ENCODE results near the gene HMCN2. TPM values are rescaled to one million over a fixed set of nuclear protein-coding genes. Genes with fewer than 3 reads are reported as not detected.
A peak's percentile ranks its signal among the peaks of the same experiment; 100 is the strongest.

Gene HMCN2
- total RNA-seq, 2 experiments from 2014 or later: not detected

- Mint-ChIP-seq H3K4me3 (no peak overlapping the region), H3K9me3 (no peaks in the 10 kb centered on the region), H3K27ac (no peak overlapping the region), H3K27me3 (peaks cover 6% of the 10 kb centered on the region), H3K36me3 (ENCODE audit: low read depth) (no peaks in the 10 kb centered on the region), H3K4me1 (peaks cover 14% of the 10 kb centered on the region)
- ChIA-PET POLR2A (no interaction called here), CTCF (no interaction called here)
- no peak for DNase-seq
Measured at GRCh38 chr9:130451004-130451390, 185.4 kb downstream of the HMCN2 start.

- no peaks in the 10 kb centered on the region for H3K9me3 Mint-ChIP-seq
- H3K4me1 Mint-ChIP-seq: peaks cover 14% of the 10 kb centered on the region
- POLR2A ChIA-PET: no interaction called here
- H3K4me3 Mint-ChIP-seq: no peak overlapping the region
- H3K27ac Mint-ChIP-seq: no peak overlapping the region
- no peaks in the 10 kb centered on the region for H3K36me3 Mint-ChIP-seq (ENCODE audit: low read depth)
- CTCF ChIA-PET: interaction anchor here (0.5 to 1.2 kb wide), 2 partner anchors 256 to 267 kb away, joined by 3 read pairs; no protein-coding TSS in a partner anchor
- H3K27me3 Mint-ChIP-seq: peaks cover 4% of the 10 kb centered on the region
- no peak for DNase-seq
Measured at GRCh38 chr9:130451509-130452388, 186.2 kb downstream of the HMCN2 start.

GRCh38 chr9:130452835-130453234 is 187.3 kb downstream of the HMCN2 start:
- no peak for DNase-seq
- ChIA-PET POLR2A (no interaction called here), CTCF (interaction anchor here (0.5 to 1.2 kb wide), 4 partner anchors 229 to 266 kb away, joined by 3 read pairs; no protein-coding TSS in a partner anchor)
- H3K4me3 Mint-ChIP-seq: no peak overlapping the region
- peaks cover 9% of the 10 kb centered on the region for H3K4me1 Mint-ChIP-seq
- H3K27ac Mint-ChIP-seq: no peak overlapping the region
- no peaks in the 10 kb centered on the region for H3K36me3 Mint-ChIP-seq (ENCODE audit: low read depth)
- H3K9me3 Mint-ChIP-seq: no peaks in the 10 kb centered on the region
- H3K27me3 Mint-ChIP-seq: peaks cover 3% of the 10 kb centered on the region

GRCh38 chr9:130453487-130453886 is 187.9 kb downstream of the HMCN2 start:
- Mint-ChIP-seq H3K27ac (no peak overlapping the region), H3K27me3 (peaks cover 3% of the 10 kb centered on the region), H3K4me3 (no peak overlapping the region), H3K4me1 (peaks cover 3% of the 10 kb centered on the region), H3K9me3 (no peaks in the 10 kb centered on the region), H3K36me3 (ENCODE audit: low read depth) (no peaks in the 10 kb centered on the region)
- DNase-seq: no peak
- ChIA-PET POLR2A (no interaction called here), CTCF (interaction anchor here (1.2 kb wide), 2 partner anchors 229 to 238 kb away, joined by 3 read pairs; no protein-coding TSS in a partner anchor)

DNA sequence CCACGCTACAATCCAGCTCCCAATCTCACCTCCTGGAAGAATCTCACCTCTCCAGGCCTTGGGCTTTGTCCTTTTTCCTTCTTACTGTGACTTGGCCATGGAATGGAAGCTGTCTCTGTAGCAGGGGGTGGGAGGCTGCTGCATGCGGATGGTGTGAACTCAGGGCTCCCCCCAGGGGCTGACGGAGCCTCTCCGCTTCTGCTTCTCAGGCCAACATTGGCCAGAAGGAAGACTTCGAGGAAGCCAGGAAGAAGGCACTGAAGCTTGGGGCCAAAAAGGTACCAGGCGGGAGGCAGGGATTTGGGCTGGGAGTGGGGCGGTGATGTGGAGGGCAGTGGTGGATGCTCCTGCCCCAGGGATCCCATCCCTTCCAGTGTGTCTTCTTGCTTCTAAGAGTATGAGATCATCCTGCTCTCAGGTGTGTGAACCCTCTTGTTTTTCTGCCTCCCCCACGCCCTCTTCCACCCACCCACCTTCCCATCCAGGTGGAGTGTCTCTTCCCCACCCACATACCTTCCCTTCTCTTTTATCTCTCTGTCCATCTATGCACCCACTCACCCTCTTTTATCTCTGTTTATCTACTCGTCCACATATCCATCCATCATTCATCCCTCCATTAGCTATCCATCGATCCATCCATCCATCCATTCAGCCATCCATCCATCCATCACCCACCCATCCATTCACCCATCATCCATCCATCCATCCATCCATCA is 188.7 kb downstream of the HMCN2 start:
- POLR2A ChIA-PET: no interaction called here
- DNase-seq: no peak
- Mint-ChIP-seq H3K36me3 (ENCODE audit: low read depth) (no peaks in the 10 kb centered on the region), H3K4me1 (peaks cover 3% of the 10 kb centered on the region), H3K27ac (no peak overlapping the region), H3K27me3 (peaks cover 4% of the 10 kb centered on the region), H3K9me3 (no peaks in the 10 kb centered on the region), H3K4me3 (no peak overlapping the region)
- CTCF ChIA-PET: interaction anchor here (1.2 kb wide), 1 partner anchor 228 kb away, joined by 3 read pairs; no protein-coding TSS in a partner anchor

DNA sequence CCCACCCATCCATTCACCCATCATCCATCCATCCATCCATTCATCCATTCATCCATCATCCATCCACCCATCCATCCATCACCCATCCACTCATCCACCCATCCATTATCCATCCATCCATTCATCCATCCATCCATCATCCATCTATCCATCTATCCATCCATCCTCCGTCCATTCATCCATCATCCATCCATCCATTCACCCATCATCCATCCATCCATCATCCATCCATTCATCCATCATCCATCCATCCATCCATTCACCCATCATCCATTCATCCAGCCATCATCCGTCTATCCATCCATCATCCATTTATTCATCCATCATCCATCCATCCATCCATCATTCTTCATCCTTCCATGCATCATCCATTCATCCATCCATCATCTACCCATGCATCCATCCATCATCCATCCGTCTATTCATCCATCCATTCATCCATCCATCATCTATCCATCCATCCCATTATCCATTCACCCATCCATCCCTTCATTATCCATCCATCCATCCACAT is 189.3 kb downstream of the HMCN2 start:
- Mint-ChIP-seq H3K36me3 (ENCODE audit: low read depth) (no peaks in the 10 kb centered on the region), H3K27ac (no peak overlapping the region), H3K4me3 (no peak overlapping the region), H3K9me3 (no peaks in the 10 kb centered on the region), H3K4me1 (peaks cover 3% of the 10 kb centered on the region), H3K27me3 (peaks cover 5% of the 10 kb centered on the region)
- POLR2A ChIA-PET: no interaction called here
- CTCF ChIA-PET: no interaction called here
- no peak for DNase-seq

- no peak for DNase-seq
- Mint-ChIP-seq H3K27ac (no peak overlapping the region), H3K36me3 (ENCODE audit: low read depth) (no peaks in the 10 kb centered on the region), H3K9me3 (no peaks in the 10 kb centered on the region), H3K4me3 (no peak overlapping the region), H3K4me1 (no peaks in the 10 kb centered on the region), H3K27me3 (peaks cover 10% of the 10 kb centered on the region)
- POLR2A ChIA-PET: no interaction called here
- CTCF ChIA-PET: interaction anchor here (0.6 kb wide), 2 partner anchors 34 to 65 kb away, joined by 4 read pairs; no protein-coding TSS in a partner anchor
Measured at GRCh38 chr9:130458027-130458803, 192.7 kb downstream of the HMCN2 start.

DNA sequence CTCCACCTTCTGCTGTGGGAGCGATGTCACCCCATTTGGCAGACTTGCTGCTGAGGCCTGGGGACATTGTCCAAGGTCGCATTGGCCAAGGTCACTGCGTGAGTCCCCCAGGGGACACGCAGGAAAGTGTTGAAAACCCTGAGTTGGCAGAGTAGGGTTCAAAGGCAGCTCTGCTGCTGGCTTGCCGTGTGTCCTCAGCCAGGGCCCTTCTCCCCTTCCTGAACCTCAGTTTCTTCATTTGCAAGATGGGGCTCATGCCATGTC is 193.2 kb downstream of the HMCN2 start:
- Mint-ChIP-seq H3K27ac (no peak overlapping the region), H3K9me3 (no peaks in the 10 kb centered on the region), H3K27me3 (peaks cover 7% of the 10 kb centered on the region), H3K4me1 (no peaks in the 10 kb centered on the region), H3K4me3 (no peak overlapping the region), H3K36me3 (ENCODE audit: low read depth) (no peaks in the 10 kb centered on the region)
- ChIA-PET CTCF (no interaction called here), POLR2A (no interaction called here)
- no peak for DNase-seq

DNA sequence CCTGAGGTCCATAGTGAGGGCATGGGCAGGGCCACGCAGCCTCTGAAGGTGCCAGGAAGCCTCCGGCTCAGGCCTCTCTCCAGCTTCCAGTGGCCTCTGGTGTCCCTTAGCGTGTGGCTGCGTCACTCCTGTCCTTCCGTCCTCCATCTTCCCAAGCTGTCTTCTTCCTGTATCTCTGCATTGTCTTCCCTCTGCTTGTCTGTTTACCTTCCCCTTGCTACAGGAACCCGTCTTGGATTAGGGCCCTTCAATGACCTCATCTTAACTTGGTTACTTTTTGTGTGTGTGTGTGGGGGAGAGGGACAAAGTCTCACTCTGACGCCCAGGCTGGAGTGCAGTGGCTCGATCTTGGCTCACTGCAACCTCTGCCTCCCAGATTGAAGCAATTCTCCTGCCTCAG is 193.6 kb downstream of the HMCN2 start:
- H3K36me3 Mint-ChIP-seq (ENCODE audit: low read depth): no peaks in the 10 kb centered on the region
- DNase-seq: no peak
- H3K27ac Mint-ChIP-seq: no peak overlapping the region
- CTCF ChIA-PET: interaction anchor here (0.6 kb wide), 1 partner anchor 10 kb away, joined by 5 read pairs; no protein-coding TSS in a partner anchor
- peaks cover 7% of the 10 kb centered on the region for H3K27me3 Mint-ChIP-seq
- H3K4me3 Mint-ChIP-seq: no peak overlapping the region
- POLR2A ChIA-PET: no interaction called here
- H3K9me3 Mint-ChIP-seq: no peaks in the 10 kb centered on the region
- no peaks in the 10 kb centered on the region for H3K4me1 Mint-ChIP-seq

GRCh38 chr9:130459941-130460669 is 194.5 kb downstream of the HMCN2 start:
- ChIA-PET CTCF (interaction anchor here (0.6 to 1.7 kb wide), 7 partner anchors 11 to 224 kb away, joined by 3 to 7 read pairs (median 4); no protein-coding TSS in a partner anchor), POLR2A (no interaction called here)
- Mint-ChIP-seq H3K36me3 (ENCODE audit: low read depth) (no peaks in the 10 kb centered on the region), H3K4me1 (no peaks in the 10 kb centered on the region), H3K4me3 (no peak overlapping the region), H3K27me3 (peaks cover 7% of the 10 kb centered on the region), H3K9me3 (no peaks in the 10 kb centered on the region), H3K27ac (no peak overlapping the region)
- DNase-seq: no peak

- no peaks in the 10 kb centered on the region for H3K36me3 Mint-ChIP-seq (ENCODE audit: low read depth)
- POLR2A ChIA-PET: no interaction called here
- H3K27me3 Mint-ChIP-seq: peaks cover 7% of the 10 kb centered on the region
- no peak overlapping the region for H3K27ac Mint-ChIP-seq
- H3K4me3 Mint-ChIP-seq: no peak overlapping the region
- CTCF ChIA-PET: interaction anchor here (1.0 to 1.7 kb wide), 5 partner anchors 14 to 223 kb away, joined by 3 to 7 read pairs (median 4); no protein-coding TSS in a partner anchor
- no peaks in the 10 kb centered on the region for H3K9me3 Mint-ChIP-seq
- no peaks in the 10 kb centered on the region for H3K4me1 Mint-ChIP-seq
- peak; percentile 70 for DNase-seq
Measured at GRCh38 chr9:130461218-130461630, 195.7 kb downstream of the HMCN2 start.

DNA sequence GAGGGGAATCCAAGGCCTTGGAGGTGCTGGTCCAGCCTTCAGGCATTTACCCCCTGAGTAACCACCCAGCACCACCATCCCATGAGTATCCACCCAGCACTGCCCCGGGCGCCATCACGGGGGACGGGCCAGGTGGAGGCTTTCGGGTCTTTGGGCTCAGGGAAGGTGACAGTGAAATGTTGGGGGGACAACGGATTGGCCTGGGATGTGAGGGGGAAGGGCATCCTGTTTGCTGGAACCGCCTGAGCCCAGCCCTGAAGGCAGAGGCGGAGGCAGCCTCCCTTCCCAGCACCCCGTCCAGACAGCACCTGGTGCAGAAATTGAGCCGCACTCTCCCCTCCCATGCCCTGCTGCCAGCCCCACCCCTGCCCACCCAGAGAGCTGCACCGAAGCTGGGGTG is 196.2 kb downstream of the HMCN2 start:
- POLR2A ChIA-PET: no interaction called here
- H3K27me3 Mint-ChIP-seq: peaks cover 7% of the 10 kb centered on the region

More for the DNA sequence above, 196.2 kb downstream of the HMCN2 start:
- H3K36me3 Mint-ChIP-seq (ENCODE audit: low read depth): no peaks in the 10 kb centered on the region
- H3K4me1 Mint-ChIP-seq: no peaks in the 10 kb centered on the region
- CTCF ChIA-PET: interaction anchor here (1.6 to 1.7 kb wide), 2 partner anchors 221 to 222 kb away, joined by 6 to 7 read pairs; no protein-coding TSS in a partner anchor
- no peaks in the 10 kb centered on the region for H3K9me3 Mint-ChIP-seq
- no peak for DNase-seq
- no peak overlapping the region for H3K4me3 Mint-ChIP-seq
- H3K27ac Mint-ChIP-seq: no peak overlapping the region

Data from activated CD4-positive, alpha-beta T cell treated with anti-CD3 and anti-CD28 coated beads, Interleukin-2, amount 10 ng/mL, durations not matched to agents 7 days and 5 days (primary cell).